GM23338 (cell line): Measurements from ENCODE around the gene EPHB2. TPM values are rescaled to one million over a fixed set of nuclear protein-coding genes. Genes with fewer than 3 reads are reported as not detected.

ENCODE experiments used
- ATAC-seq: fragments of 200-7000 bp; cut with Tn5 transposase; 3 replicates; pipeline ENCODE4 v1.9.1; 2020
- DNase-seq: peaks from one replicate; pipeline ENCODE4 v3.0.0-alpha.2; 2015; ENCODE audit warnings: low spot score
- H2AFZ ChIP-seq: fragments of 200-600 bp; sonication (generic); 2 replicates; pipeline ENCODE4 v1.8.0; 2016; ENCODE audit warnings: antibody characterized with exemption, mild to moderate bottlenecking, moderate library complexity
- H3F3A ChIP-seq: fragments of 200-600 bp; sonication (generic); replicated peaks from 2 replicates; pipeline ENCODE4 v1.8.0; 2017; ENCODE audit warnings: antibody characterized with exemption, mixed run types, low read depth
- H3K27ac ChIP-seq: fragments of 200-600 bp; sonication (generic); 2 replicates; pipeline ENCODE4 v1.6.1; 2016; ENCODE audit warnings: low read depth
- H3K27me3 ChIP-seq: fragments of 200-600 bp; sonication (generic); 2 replicates; pipeline ENCODE4 v1.8.0; 2016; ENCODE audit warnings: mild to moderate bottlenecking, mixed run types, moderate library complexity; ENCODE audit not compliant: insufficient read depth
- H3K36me3 ChIP-seq: fragments of 200-600 bp; sonication (generic); 2 replicates; pipeline ENCODE4 v1.8.0; 2016; ENCODE audit warnings: mild to moderate bottlenecking; ENCODE audit not compliant: insufficient read depth
- H3K4me1 ChIP-seq: fragments of 200-600 bp; sonication (generic); 2 replicates; pipeline ENCODE4 v1.8.0; 2016; ENCODE audit warnings: mild to moderate bottlenecking, moderate library complexity; ENCODE audit not compliant: insufficient read depth
- H3K4me2 ChIP-seq: fragments of 200-600 bp; sonication (generic); 2 replicates; pipeline ENCODE4 v1.7.1; 2017; ENCODE audit warnings: mixed run types
- H3K4me3 ChIP-seq: fragments of 200-600 bp; sonication (generic); 2 replicates; pipeline ENCODE4 v1.6.1; 2016; ENCODE audit warnings: mixed run types
- H3K79me2 ChIP-seq: fragments of 200-600 bp; sonication (generic); replicated peaks from 2 replicates; pipeline ENCODE4 v1.8.0; 2017; ENCODE audit warnings: mild to moderate bottlenecking; ENCODE audit not compliant: insufficient read depth
- H3K9me2 ChIP-seq: fragments of 200-600 bp; sonication (generic); 2 replicates; pipeline ENCODE4 v1.8.0; 2017; ENCODE audit not compliant: insufficient read depth
- H4K20me1 ChIP-seq: fragments of 200-600 bp; sonication (generic); replicated peaks from 2 replicates; pipeline ENCODE4 v1.8.0; 2017; ENCODE audit warnings: mild to moderate bottlenecking; ENCODE audit not compliant: insufficient read depth
- H3K27ac Mint-ChIP-seq: 2 replicates; pipeline ENCODE4 v1.8.0; 2020; ENCODE audit warnings: inconsistent platforms, mild to moderate bottlenecking, moderate library complexity, mixed read lengths
- H3K27me3 Mint-ChIP-seq: 3 replicates; pipeline ENCODE4 v1.8.0; 2022; ENCODE audit warnings: low read depth, mild to moderate bottlenecking, moderate library complexity, mixed read lengths, inconsistent platforms; ENCODE audit not compliant: insufficient read depth, poor library complexity
- H3K36me3 Mint-ChIP-seq: 3 replicates; pipeline ENCODE4 v1.8.0; 2021; ENCODE audit warnings: low read depth, mild to moderate bottlenecking, inconsistent platforms, moderate library complexity, mixed read lengths
- H3K4me1 Mint-ChIP-seq: 3 replicates; pipeline ENCODE4 v1.8.0; 2020; ENCODE audit warnings: mild to moderate bottlenecking, inconsistent platforms, mixed read lengths
- H3K4me3 Mint-ChIP-seq: 3 replicates; pipeline ENCODE4 v1.8.0; 2021; ENCODE audit warnings: moderate library complexity, mild to moderate bottlenecking, inconsistent platforms, mixed read lengths
- H3K9me3 Mint-ChIP-seq: 3 replicates; pipeline ENCODE4 v1.8.0; 2020; ENCODE audit warnings: moderate library complexity, mild to moderate bottlenecking, inconsistent platforms, mixed read lengths
- JUNB ChIP-seq: IDR thresholded peaks from one replicate; pipeline ENCODE4 v1.6.1; 2016; ENCODE audit warnings: antibody characterized with exemption; ENCODE audit not compliant: unreplicated experiment
- NANOG ChIP-seq: IDR thresholded peaks from 2 replicates; pipeline ENCODE4 v1.6.1; 2016; ENCODE audit warnings: antibody characterized with exemption, borderline replicate concordance
- POLR2AphosphoS5 ChIP-seq: IDR thresholded peaks from 2 replicates; pipeline ENCODE4 v1.6.1; 2016; ENCODE audit warnings: antibody characterized with exemption, low read depth
- STAT1 ChIP-seq: IDR thresholded peaks from one replicate; pipeline ENCODE4 v1.6.1; 2016; ENCODE audit warnings: antibody characterized with exemption; ENCODE audit not compliant: unreplicated experiment
- ZNF331 ChIP-seq: fragments of 250-450 bp; sonication (Bioruptor Pico); IDR thresholded peaks from 2 replicates; pipeline ENCODE4 v1.5.0; 2020; ENCODE audit warnings: low read depth, mild to moderate bottlenecking, moderate library complexity
- polyA plus RNA-seq: library from polyadenylated mRNA; unstranded; fragments of >200 nt; fragmentation: Nextera tagmentation; extraction: Ambion mirVana; gene quantifications from 2 replicates; pipeline ENCODE4 v1.2.1, GENCODE V29; 2016
- total RNA-seq: library from RNA; depleted of rRNA; stranded (reverse); fragments of >200 nt; shearing (Covaris generic); gene quantifications from 2 replicates; pipeline ENCODE4 v1.2.3, GENCODE V29; 2014
- TF ChIP-seq, protein P1 (sequence below), 2 experiments: fragments of 200-600 bp in 1 of 2; sonication (generic) in 1 of 2; conservative IDR thresholded peaks; 2 replicates each; pipeline versions ENCODE4 v1.5.1 to v1.6.1; 2016 to 2017; ENCODE audit warnings: antibody characterized with exemption in 2 of 2, low read depth in 2 of 2, mild to moderate bottlenecking in 2 of 2, moderate library complexity in 1 of 2
- TF ChIP-seq, protein P2 (sequence below): IDR thresholded peaks from one replicate; pipeline ENCODE4 v1.6.1; 2018; ENCODE audit warnings: antibody characterized with exemption; ENCODE audit not compliant: unreplicated experiment
- TF ChIP-seq, protein P3 (sequence below): fragments of 250-450 bp; sonication (Bioruptor Pico); IDR thresholded peaks from 2 replicates; pipeline ENCODE4 v1.5.0; 2020; ENCODE audit warnings: mild to moderate bottlenecking, moderate library complexity

The EPHB2 gene
- total and polyA plus RNA-seq, 2 experiments from 2014 or later = 4.1 to 20.1 TPM

DNA sequence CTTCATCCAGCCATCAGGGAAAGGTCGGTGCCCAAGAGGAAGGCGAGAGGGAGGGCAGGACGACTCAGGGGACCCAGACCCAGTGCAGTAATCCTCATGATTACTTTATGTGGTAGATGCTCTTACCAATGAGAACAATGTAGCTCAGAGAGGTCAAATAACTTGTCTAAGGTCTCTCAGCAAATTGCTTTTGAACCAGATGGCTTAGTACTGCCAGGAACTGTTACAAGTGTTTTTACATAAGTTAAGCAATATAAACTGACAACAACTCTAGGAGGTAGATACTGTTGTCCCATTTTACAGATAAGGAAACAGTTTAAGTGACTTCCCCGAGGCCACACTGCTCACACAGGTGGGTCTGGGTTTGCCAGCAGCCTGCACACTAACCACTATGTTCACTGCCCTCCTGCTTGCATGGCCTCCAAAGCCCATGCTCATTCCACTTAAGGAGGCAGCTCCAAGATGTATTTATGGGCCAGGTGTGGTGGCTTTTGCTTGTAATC lies 150.3 kb downstream of the EPHB2 start:
- Histone ChIP-seq H3K9me2 (no peaks in the 10 kb centered on the region), H3K27me3 (no peaks in the 10 kb centered on the region), H3K27ac (no peak overlapping the region), H4K20me1 (no peaks in the 10 kb centered on the region), H3K36me3 (no peaks in the 10 kb centered on the region), H3F3A (no peaks in the 10 kb centered on the region), H3K79me2 (no peaks in the 10 kb centered on the region), H3K4me1 (no peaks in the 10 kb centered on the region), H3K4me3 (no peak overlapping the region), H3K4me2 (no peak overlapping the region), H2AFZ (no peak overlapping the region)
- DNase-seq (no peak), ATAC-seq (no peak)
- H3K4me1 Mint-ChIP-seq = peaks cover 3% of the 10 kb centered on the region; the same call in 1 of the 3 replicates
- no peak overlapping the region for H3K27ac Mint-ChIP-seq
- no peak overlapping the region for H3K4me3 Mint-ChIP-seq
- H3K36me3 Mint-ChIP-seq = no peaks in the 10 kb centered on the region; the same call in 2 of the 3 replicates
- TF ChIP-seq POLR2AphosphoS5 (no peak), STAT1 (no peak), JUNB (no peak), ZNF331 (CRISPR knock-in tag) (no peak), NANOG (no peak)
- TF ChIP-seq, protein P1, sequence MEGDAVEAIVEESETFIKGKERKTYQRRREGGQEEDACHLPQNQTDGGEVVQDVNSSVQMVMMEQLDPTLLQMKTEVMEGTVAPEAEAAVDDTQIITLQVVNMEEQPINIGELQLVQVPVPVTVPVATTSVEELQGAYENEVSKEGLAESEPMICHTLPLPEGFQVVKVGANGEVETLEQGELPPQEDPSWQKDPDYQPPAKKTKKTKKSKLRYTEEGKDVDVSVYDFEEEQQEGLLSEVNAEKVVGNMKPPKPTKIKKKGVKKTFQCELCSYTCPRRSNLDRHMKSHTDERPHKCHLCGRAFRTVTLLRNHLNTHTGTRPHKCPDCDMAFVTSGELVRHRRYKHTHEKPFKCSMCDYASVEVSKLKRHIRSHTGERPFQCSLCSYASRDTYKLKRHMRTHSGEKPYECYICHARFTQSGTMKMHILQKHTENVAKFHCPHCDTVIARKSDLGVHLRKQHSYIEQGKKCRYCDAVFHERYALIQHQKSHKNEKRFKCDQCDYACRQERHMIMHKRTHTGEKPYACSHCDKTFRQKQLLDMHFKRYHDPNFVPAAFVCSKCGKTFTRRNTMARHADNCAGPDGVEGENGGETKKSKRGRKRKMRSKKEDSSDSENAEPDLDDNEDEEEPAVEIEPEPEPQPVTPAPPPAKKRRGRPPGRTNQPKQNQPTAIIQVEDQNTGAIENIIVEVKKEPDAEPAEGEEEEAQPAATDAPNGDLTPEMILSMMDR (conservative IDR thresholded peaks at IDR 0.05; ENCODE audit: low read depth in 2 of 2) = no peak
- TF ChIP-seq, protein P2, sequence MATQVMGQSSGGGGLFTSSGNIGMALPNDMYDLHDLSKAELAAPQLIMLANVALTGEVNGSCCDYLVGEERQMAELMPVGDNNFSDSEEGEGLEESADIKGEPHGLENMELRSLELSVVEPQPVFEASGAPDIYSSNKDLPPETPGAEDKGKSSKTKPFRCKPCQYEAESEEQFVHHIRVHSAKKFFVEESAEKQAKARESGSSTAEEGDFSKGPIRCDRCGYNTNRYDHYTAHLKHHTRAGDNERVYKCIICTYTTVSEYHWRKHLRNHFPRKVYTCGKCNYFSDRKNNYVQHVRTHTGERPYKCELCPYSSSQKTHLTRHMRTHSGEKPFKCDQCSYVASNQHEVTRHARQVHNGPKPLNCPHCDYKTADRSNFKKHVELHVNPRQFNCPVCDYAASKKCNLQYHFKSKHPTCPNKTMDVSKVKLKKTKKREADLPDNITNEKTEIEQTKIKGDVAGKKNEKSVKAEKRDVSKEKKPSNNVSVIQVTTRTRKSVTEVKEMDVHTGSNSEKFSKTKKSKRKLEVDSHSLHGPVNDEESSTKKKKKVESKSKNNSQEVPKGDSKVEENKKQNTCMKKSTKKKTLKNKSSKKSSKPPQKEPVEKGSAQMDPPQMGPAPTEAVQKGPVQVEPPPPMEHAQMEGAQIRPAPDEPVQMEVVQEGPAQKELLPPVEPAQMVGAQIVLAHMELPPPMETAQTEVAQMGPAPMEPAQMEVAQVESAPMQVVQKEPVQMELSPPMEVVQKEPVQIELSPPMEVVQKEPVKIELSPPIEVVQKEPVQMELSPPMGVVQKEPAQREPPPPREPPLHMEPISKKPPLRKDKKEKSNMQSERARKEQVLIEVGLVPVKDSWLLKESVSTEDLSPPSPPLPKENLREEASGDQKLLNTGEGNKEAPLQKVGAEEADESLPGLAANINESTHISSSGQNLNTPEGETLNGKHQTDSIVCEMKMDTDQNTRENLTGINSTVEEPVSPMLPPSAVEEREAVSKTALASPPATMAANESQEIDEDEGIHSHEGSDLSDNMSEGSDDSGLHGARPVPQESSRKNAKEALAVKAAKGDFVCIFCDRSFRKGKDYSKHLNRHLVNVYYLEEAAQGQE = no peak
- TF ChIP-seq, protein P3, sequence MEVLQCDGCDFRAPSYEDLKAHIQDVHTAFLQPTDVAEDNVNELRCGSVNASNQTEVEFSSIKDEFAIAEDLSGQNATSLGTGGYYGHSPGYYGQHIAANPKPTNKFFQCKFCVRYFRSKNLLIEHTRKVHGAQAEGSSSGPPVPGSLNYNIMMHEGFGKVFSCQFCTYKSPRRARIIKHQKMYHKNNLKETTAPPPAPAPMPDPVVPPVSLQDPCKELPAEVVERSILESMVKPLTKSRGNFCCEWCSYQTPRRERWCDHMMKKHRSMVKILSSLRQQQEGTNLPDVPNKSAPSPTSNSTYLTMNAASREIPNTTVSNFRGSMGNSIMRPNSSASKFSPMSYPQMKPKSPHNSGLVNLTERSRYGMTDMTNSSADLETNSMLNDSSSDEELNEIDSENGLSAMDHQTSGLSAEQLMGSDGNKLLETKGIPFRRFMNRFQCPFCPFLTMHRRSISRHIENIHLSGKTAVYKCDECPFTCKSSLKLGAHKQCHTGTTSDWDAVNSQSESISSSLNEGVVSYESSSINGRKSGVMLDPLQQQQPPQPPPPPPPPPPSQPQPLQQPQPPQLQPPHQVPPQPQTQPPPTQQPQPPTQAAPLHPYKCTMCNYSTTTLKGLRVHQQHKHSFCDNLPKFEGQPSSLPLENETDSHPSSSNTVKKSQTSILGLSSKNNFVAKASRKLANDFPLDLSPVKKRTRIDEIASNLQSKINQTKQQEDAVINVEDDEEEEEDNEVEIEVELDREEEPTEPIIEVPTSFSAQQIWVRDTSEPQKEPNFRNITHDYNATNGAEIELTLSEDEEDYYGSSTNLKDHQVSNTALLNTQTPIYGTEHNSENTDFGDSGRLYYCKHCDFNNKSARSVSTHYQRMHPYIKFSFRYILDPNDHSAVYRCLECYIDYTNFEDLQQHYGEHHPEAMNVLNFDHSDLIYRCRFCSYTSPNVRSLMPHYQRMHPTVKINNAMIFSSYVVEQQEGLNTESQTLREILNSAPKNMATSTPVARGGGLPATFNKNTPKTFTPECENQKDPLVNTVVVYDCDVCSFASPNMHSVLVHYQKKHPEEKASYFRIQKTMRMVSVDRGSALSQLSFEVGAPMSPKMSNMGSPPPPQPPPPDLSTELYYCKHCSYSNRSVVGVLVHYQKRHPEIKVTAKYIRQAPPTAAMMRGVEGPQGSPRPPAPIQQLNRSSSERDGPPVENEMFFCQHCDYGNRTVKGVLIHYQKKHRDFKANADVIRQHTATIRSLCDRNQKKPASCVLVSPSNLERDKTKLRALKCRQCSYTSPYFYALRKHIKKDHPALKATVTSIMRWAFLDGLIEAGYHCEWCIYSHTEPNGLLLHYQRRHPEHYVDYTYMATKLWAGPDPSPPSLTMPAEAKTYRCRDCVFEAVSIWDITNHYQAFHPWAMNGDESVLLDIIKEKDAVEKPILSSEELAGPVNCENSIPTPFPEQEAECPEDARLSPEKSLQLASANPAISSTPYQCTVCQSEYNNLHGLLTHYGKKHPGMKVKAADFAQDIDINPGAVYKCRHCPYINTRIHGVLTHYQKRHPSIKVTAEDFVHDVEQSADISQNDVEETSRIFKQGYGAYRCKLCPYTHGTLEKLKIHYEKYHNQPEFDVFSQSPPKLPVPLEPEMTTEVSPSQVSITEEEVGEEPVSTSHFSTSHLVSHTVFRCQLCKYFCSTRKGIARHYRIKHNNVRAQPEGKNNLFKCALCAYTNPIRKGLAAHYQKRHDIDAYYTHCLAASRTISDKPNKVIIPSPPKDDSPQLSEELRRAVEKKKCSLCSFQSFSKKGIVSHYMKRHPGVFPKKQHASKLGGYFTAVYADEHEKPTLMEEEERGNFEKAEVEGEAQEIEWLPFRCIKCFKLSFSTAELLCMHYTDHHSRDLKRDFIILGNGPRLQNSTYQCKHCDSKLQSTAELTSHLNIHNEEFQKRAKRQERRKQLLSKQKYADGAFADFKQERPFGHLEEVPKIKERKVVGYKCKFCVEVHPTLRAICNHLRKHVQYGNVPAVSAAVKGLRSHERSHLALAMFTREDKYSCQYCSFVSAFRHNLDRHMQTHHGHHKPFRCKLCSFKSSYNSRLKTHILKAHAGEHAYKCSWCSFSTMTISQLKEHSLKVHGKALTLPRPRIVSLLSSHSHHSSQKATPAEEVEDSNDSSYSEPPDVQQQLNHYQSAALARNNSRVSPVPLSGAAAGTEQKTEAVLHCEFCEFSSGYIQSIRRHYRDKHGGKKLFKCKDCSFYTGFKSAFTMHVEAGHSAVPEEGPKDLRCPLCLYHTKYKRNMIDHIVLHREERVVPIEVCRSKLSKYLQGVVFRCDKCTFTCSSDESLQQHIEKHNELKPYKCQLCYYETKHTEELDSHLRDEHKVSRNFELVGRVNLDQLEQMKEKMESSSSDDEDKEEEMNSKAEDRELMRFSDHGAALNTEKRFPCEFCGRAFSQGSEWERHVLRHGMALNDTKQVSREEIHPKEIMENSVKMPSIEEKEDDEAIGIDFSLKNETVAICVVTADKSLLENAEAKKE = no peak
- H3K27me3 Mint-ChIP-seq = peaks cover 7% of the 10 kb centered on the region
- H3K9me3 Mint-ChIP-seq = no peaks in the 10 kb centered on the region
